T-helper 2 cell (primary cell): ENCODE data around the gene PFKM.
A peak's percentile ranks its signal among the peaks of the same experiment; 100 is the strongest.

Experiments
- DNase-seq, 5 experiments: peaks; one replicate each; pipeline versions ENCODE4 v3.0.0 to v3.0.0-alpha.2; 2012 to 2022

Gene PFKM

GRCh38 chr12:48157018-48157888 lies 38.1 kb downstream of the PFKM start, which contains the start of gene ASB8:
Gene ASB8, minus strand, starts transcription at chr12:48157515. Its CDS starts 4,019 bp downstream, at chr12:48153496.
- DNase-seq = peak; percentile 96 to 99 (median 99)

- peak in 1 of 5 experiments; percentile 47 for DNase-seq
Observed at GRCh38 chr12:48157889-48158370, 38.8 kb downstream of the PFKM start.

- no peak for DNase-seq
Observed at GRCh38 chr12:48160046-48160445, 40.9 kb downstream of the PFKM start.

GRCh38 chr12:48160807-48161206 lies 41.6 kb downstream of the PFKM start:
- no peak for DNase-seq

GRCh38 chr12:48163150-48163747 lies 44.1 kb downstream of the PFKM start:
- no peak for DNase-seq

GRCh38 chr12:48164451-48164850 lies 45.3 kb downstream of the PFKM start:
- DNase-seq = no peak

- peak in 3 of 5 experiments; percentile 28 to 77 (median 48) for DNase-seq
Observed at GRCh38 chr12:48165089-48165981, 46.2 kb downstream of the PFKM start.

- DNase-seq = no peak
Observed at GRCh38 chr12:48169011-48169410, 49.8 kb downstream of the PFKM start.

- DNase-seq = no peak
Observed at GRCh38 chr12:48175613-48176416, 56.7 kb downstream of the PFKM start.

GRCh38 chr12:48176417-48176751 lies 57.2 kb downstream of the PFKM start:
- no peak for DNase-seq

GRCh38 chr12:48177982-48178381 lies 58.8 kb downstream of the PFKM start:
- DNase-seq = no peak

- DNase-seq = no peak
Observed at GRCh38 chr12:48179466-48179865, 60.3 kb downstream of the PFKM start.

GRCh38 chr12:48180424-48180823 lies 61.3 kb downstream of the PFKM start:
- no peak for DNase-seq

GRCh38 chr12:48180857-48181495 lies 61.8 kb downstream of the PFKM start:
- DNase-seq = no peak

GRCh38 chr12:48182631-48183030 lies 63.5 kb downstream of the PFKM start:
- no peak for DNase-seq

GRCh38 chr12:48183091-48183875 lies 64.1 kb downstream of the PFKM start, which contains the start of gene CCDC184:
Gene CCDC184, plus strand, starts transcription at chr12:48183644. Its CDS starts 479 bp downstream, at chr12:48184123.
- peak; percentile 35 to 86 (median 65) for DNase-seq

- peak in 1 of 5 experiments; percentile 16 for DNase-seq
Observed at GRCh38 chr12:48183876-48184548, 64.8 kb downstream of the PFKM start.

GRCh38 chr12:48184549-48184922 lies 65.4 kb downstream of the PFKM start:
- DNase-seq = no peak

- DNase-seq = no peak
Observed at GRCh38 chr12:48185181-48185919, 66.2 kb downstream of the PFKM start.
